ENCODE measurements around the gene EIF4EBP2. TPM values are rescaled to one million over a fixed set of nuclear protein-coding genes. Genes with fewer than 3 reads are reported as not detected.

The EIF4EBP2 gene
- total RNA-seq, 4 donors from 2014 or later = 68.4 to 87.9 (median 77.2) TPM

DNA sequence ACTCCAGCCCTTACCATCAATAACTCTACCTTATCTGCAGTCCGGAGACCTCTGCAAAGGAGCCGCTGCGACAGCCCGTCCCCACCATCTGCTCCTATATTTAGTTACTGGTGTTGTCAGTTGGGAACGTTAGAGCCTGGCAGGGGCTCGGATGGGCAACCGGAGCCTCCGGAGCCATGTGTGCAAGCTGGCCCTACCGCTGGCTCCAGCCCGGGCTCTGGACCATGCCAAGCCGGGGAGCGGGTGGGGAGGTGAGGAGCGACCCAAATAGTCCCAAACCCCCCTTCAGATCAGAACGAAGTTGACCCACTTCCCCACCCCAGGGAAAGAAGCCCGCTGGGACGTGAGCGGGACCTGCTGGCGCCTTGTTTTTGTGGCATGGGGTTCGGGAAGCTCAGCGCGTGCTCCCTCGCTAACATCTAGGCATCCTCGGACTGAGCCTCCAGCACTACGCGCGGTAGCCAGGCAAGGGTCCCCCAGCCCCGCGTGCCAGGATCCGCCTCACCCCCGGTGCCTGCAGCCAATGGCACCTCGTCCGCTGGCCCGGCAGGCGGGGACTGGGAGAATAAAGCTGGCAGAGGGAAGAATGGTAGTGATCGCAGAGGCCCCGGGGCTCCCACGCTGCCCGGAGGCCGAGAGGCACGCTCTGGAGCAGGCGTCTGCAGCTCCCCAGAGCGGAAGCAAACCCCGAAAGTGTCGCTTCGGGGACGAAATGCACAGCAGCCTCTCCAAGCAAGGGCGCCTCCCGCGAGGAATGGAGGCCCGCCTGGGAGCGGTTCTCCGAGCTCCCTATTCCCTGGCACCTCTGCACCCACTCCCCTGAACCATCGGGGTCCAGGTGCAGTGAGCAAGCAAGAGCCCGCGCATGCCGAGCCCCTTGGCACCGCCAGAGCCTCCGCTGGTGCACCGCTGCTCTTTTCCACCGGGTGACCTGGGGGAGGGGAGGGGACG is 22.2 kb upstream of the EIF4EBP2 start:
- Histone ChIP-seq H3K9me3 (peaks cover 0 to 8% (median 0%) of the 10 kb centered on the region in 4 donors), H3K27me3 (no peaks in the 10 kb centered on the region), H3K36me3 (no peaks in the 10 kb centered on the region), H3K27ac (peak overlapping the region; percentile 53 to 74 (median 59)), H3K4me1 (peaks cover 0 to 18% (median 4%) of the 10 kb centered on the region in 4 donors), H3K4me3 (peak overlapping the region; percentile 71 to 92 (median 86))
- 1 to 2% methylated on average over 48 to 52 of the region's 61 CpGs for WGBS, 2 donors
- DNase-seq (ENCODE audit: low spot score in 2 of 2) = no peak
- TF ChIP-seq EP300 (IDR thresholded peaks at IDR 0.05) (no peak), CTCF (IDR thresholded peaks at IDR 0.05) (no peak), POLR2A (IDR thresholded peaks at IDR 0.05) (no peak)

- 16 to 26% methylated on average over 4 of the region's 4 CpGs for WGBS, 2 donors
- no peak overlapping the region for H3K27ac ChIP-seq
- H3K27me3 ChIP-seq = no peaks in the 10 kb centered on the region
- peaks cover 0 to 10% (median 0%) of the 10 kb centered on the region in 4 donors for H3K4me1 ChIP-seq
- H3K9me3 ChIP-seq = no peaks in the 10 kb centered on the region
- no peaks in the 10 kb centered on the region for H3K36me3 ChIP-seq
- H3K4me3 ChIP-seq = no peak overlapping the region
- DNase-seq (ENCODE audit: low spot score in 2 of 2) = no peak
- no peak for TF ChIP-seq POLR2A (IDR thresholded peaks at IDR 0.05)
- no peak for TF ChIP-seq CTCF (IDR thresholded peaks at IDR 0.05)
- no peak for TF ChIP-seq EP300 (IDR thresholded peaks at IDR 0.05)
Observed at GRCh38 chr10:70391654-70392053, 12.3 kb upstream of the EIF4EBP2 start.

GRCh38 chr10:70396140-70396539 is 7.8 kb upstream of the EIF4EBP2 start:
- DNase-seq (ENCODE audit: low spot score in 2 of 2) = no peak
- Histone ChIP-seq H3K9me3 (no peaks in the 10 kb centered on the region), H3K27me3 (no peaks in the 10 kb centered on the region), H3K4me1 (peaks cover 0 to 9% (median 0%) of the 10 kb centered on the region in 4 donors), H3K27ac (no peak overlapping the region), H3K4me3 (no peak overlapping the region), H3K36me3 (no peaks in the 10 kb centered on the region)
- 63 to 85% methylated on average over 1 of the region's 1 CpG for WGBS, 2 donors
- TF ChIP-seq CTCF (IDR thresholded peaks at IDR 0.05) (no peak), POLR2A (IDR thresholded peaks at IDR 0.05) (no peak), EP300 (IDR thresholded peaks at IDR 0.05) (no peak)

- TF ChIP-seq EP300 (IDR thresholded peaks at IDR 0.05) (no peak), CTCF (IDR thresholded peaks at IDR 0.05) (no peak), POLR2A (IDR thresholded peaks at IDR 0.05) (no peak)
- Histone ChIP-seq H3K9me3 (no peaks in the 10 kb centered on the region), H3K4me3 (no peak overlapping the region), H3K27ac (no peak overlapping the region), H3K27me3 (no peaks in the 10 kb centered on the region), H3K4me1 (peaks cover 0 to 7% (median 0%) of the 10 kb centered on the region in 4 donors), H3K36me3 (no peaks in the 10 kb centered on the region)
- no peak for DNase-seq (ENCODE audit: low spot score in 2 of 2)
- 92 to 96% methylated on average over 3 of the region's 3 CpGs for WGBS, 2 donors
Observed at GRCh38 chr10:70399177-70399576, 4.8 kb upstream of the EIF4EBP2 start.

DNA sequence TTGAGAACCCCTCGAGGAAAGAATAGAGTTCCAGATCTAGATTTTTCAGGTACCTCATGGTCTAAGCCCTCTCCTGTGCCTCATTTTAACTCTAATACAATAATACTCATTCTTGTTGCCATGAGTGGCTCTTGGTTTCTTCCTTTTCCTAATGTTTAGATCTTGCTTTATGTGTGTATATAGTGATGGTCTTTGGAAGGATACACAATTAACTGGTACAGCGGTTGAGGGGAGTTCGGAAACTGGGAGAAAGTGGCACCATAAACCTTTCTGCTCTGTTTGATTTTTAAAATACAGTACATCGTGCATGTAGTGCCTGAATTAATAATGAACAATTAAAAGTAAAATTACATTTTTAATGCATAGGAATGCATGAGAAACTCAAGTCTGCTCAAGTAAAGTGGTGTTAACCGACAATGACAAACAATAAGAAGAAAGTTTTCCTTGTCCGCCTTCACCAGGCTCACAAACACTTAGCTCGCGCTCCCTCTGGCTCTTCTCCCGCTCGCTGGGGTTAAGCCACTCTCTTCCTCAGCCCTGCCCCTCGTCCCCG is 386 bp upstream of the EIF4EBP2 start:
- H3K27me3 ChIP-seq = no peaks in the 10 kb centered on the region
- H3K36me3 ChIP-seq = no peaks in the 10 kb centered on the region
- TF ChIP-seq POLR2A (IDR thresholded peaks at IDR 0.05) = no peak
- no peak for TF ChIP-seq EP300 (IDR thresholded peaks at IDR 0.05)
- no peak for TF ChIP-seq CTCF (IDR thresholded peaks at IDR 0.05)
- peak overlapping the region; percentile 10 to 99 (median 90) for H3K4me3 ChIP-seq
- H3K9me3 ChIP-seq = no peaks in the 10 kb centered on the region
- H3K27ac ChIP-seq = peak overlapping the region; percentile 95 to 99 (median 96)
- H3K4me1 ChIP-seq = peaks cover 0 to 32% (median 14%) of the 10 kb centered on the region in 4 donors
- 3 to 4% methylated on average over 12 of the region's 12 CpGs for WGBS, 2 donors
- DNase-seq (ENCODE audit: low spot score in 2 of 2) = no peak

All from tibial nerve (tissue), 4 donors.